OCI-LY7 (cell line): ENCODE measurements around the gene MNT.

Experiments used
- EZH2phosphoT487 ChIP-seq: fragments of 200-600 bp; sonication (generic); IDR thresholded peaks from 2 replicates; pipeline ENCODE4 v1.6.1; 2018; ENCODE audit warnings: low read depth, borderline replicate concordance, mild to moderate bottlenecking, mixed run types, antibody characterized with exemption, low read length, moderate library complexity, mixed read lengths
- TF ChIP-seq, protein P1 (sequence below): fragments of 200-600 bp; sonication (generic); conservative IDR thresholded peaks from 2 replicates; pipeline ENCODE4 v1.5.1; 2014; ENCODE audit warnings: mild to moderate bottlenecking, antibody characterized with exemption, low read length, moderate library complexity, mixed read lengths

DNA sequence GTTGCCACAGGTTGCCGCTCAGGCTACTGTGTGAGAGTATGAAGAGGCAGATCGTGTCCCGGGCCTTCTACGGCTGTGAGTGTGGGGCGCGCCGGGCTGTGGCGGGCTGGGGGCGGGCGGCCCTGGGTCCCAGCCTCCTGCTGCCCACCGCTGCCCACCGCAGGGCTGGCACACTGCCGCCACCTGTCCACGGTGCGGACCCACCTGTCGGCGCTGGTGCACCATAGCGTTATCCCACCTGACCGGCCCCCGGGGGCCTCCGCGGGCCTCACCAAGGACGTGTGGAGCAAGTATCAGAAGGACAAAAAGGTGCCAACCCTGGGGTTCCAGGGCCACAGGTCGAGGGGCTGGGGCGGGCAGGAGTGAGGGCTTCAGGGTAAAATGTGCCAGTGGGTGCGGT is 28.7 kb downstream of the MNT start:
- no peak for TF ChIP-seq EZH2phosphoT487
- TF ChIP-seq, protein P1, sequence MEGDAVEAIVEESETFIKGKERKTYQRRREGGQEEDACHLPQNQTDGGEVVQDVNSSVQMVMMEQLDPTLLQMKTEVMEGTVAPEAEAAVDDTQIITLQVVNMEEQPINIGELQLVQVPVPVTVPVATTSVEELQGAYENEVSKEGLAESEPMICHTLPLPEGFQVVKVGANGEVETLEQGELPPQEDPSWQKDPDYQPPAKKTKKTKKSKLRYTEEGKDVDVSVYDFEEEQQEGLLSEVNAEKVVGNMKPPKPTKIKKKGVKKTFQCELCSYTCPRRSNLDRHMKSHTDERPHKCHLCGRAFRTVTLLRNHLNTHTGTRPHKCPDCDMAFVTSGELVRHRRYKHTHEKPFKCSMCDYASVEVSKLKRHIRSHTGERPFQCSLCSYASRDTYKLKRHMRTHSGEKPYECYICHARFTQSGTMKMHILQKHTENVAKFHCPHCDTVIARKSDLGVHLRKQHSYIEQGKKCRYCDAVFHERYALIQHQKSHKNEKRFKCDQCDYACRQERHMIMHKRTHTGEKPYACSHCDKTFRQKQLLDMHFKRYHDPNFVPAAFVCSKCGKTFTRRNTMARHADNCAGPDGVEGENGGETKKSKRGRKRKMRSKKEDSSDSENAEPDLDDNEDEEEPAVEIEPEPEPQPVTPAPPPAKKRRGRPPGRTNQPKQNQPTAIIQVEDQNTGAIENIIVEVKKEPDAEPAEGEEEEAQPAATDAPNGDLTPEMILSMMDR: no peak
